ENCODE data around the gene BMERB1.
"Not testable (repeated sequence)": the region's sequence is repeated elsewhere in the genome, so short reads cannot be mapped to it uniquely, and the experiment has no call there.

Gene BMERB1

DNA sequence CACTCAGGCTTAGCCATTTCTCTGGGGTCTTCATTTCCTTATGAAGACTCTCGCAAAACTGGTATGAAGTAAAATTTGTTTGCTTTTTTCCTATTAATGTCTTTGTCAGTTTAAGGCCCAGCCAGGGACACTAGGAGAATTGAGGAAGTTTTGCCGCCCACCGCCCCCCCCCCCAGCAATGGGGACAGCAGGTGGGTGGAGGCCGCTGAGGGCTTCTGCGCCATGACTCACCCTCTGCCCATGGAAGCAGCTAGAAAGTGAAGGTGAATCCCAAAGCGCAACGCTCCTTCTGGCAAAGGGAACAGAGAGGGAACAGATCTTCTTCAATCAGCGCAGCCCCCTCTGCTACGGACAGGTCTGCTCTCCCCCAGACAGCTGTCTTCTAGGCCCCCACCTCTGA is 158.8 kb downstream of the BMERB1 start:
- DNase-seq (ENCODE audit: low read depth): no peak

- no peak for DNase-seq (ENCODE audit: low read depth)
Measured at GRCh38 chr16:15594711-15595320, 160.4 kb downstream of the BMERB1 start.

GRCh38 chr16:15597135-15597534 is 162.7 kb downstream of the BMERB1 start:
- DNase-seq (ENCODE audit: low read depth): no peak

DNA sequence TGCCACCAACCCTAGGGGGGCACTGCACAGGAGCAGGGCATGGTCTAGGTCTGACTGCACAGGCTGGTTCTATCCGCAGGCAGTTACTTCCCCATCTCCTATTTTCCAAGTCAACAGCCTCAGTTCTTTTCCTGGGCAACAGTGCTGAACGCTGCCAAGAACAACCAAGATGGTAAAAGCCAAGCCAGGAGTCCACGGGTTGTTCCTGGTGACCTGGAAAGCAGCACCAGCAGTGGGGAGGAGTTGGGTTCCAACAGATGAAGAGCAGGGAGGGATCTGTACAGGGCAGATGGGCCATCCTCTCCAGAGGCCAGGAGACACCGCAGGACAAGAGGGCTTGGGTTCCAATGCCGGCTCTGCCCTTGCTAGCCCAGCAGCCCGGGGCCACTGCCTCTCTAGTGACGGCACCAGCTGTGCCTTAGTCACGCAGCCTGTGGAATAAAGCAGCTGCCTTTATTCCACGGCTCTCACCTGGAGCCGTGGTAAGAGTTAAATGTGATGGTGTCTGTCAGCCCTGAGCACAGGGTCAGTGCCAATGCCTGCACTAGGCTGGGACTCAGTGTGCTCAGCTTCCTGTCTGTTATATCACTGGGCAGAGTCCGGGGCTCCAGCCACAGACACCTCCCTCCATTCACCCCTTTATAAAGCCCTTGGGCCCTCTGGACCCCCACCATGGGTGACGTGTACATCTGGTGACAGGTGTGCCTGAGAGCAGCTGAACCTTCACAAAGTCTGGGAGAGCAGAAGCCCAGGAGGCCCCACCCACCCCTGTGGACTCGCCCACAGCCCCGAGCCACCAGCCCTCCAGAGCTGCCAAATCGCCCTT is 163.6 kb downstream of the BMERB1 start:
- no peak for DNase-seq (ENCODE audit: low read depth)

GRCh38 chr16:15598648-15599190 is 164.3 kb downstream of the BMERB1 start:
- DNase-seq (ENCODE audit: low read depth): no peak

- DNase-seq (ENCODE audit: low read depth): no peak
Measured at GRCh38 chr16:15599303-15600070, 165.1 kb downstream of the BMERB1 start.

DNA sequence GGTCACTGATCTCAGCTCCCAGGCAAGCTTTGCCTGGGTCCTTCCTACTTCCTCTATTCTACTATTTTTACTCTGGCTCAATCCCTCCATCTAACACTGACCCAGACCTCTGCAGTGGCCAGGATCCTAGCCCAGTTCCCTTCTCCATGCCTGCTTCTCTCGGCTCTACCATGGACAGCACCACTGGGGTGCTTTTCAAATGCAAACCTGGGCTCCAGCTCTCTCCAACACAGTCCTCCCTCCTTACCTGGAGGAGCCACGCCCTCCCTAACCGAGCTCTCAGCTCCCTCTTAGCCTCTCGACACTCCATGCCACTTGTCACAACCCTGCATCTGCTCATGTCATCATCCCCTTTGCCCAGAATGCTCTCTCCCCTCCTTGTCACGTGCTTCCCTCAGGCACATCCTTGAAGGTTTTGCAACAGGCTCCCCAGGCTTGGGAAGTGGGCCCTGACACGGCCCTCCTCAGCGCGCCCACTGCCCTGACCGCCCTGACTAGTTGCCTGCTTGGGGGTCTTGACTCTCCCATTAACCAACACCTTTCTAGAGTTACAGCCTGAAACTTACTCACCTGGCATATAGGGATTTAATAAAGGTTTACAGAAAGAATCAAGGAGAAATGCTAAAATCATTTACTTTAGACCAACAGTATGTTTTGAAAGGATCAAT is 167.0 kb downstream of the BMERB1 start:
- no peak for DNase-seq (ENCODE audit: low read depth)

GRCh38 chr16:15602285-15603044 is 168.1 kb downstream of the BMERB1 start:
- no peak for DNase-seq (ENCODE audit: low read depth)

DNA sequence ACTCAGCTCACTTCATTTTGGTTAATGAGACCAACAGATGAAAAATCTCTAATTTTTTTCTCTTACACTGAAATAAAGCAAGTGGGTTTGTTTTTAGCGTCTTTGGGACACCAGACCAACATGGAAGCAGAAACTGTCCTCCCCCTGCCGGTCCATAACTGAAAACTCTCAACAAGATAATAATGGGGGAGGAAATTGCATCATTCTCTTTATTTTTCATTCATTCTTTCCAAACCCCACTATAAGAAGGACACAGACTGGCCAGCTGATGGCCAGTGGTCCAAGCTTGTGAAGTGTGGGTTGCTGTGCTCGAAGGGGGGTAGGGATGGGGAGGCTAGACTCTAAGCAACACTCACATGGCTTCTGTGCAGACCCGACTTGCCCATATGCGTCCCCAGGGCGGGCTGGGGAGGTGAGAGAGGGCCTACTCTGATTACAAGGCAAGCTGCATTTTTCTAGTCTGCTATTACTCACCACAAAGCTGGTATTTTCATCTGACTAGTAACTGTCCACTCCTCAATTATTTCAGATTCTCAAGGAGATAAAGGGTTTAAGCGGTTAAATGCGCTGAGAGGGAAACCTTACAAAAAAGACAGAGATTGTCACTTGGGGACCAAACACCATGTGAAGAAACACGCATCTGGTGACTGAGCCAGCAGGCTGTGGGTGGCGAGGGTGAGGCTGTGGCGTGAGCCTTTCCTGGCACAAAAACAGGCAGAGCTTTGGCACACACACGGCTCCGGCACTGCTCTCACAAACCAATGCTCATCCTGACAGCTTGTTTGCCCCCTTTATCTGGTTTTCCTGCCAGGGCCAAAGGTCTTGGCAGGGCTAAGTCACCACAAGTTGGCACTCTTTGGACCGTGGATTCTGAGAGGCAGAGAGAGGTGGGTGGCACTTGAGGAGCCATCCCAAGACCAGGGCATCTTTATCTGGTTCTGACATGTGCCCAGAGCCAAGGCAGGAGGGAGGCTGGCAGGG is 170.4 kb downstream of the BMERB1 start:
- no peak for DNase-seq (ENCODE audit: low read depth)

DNA sequence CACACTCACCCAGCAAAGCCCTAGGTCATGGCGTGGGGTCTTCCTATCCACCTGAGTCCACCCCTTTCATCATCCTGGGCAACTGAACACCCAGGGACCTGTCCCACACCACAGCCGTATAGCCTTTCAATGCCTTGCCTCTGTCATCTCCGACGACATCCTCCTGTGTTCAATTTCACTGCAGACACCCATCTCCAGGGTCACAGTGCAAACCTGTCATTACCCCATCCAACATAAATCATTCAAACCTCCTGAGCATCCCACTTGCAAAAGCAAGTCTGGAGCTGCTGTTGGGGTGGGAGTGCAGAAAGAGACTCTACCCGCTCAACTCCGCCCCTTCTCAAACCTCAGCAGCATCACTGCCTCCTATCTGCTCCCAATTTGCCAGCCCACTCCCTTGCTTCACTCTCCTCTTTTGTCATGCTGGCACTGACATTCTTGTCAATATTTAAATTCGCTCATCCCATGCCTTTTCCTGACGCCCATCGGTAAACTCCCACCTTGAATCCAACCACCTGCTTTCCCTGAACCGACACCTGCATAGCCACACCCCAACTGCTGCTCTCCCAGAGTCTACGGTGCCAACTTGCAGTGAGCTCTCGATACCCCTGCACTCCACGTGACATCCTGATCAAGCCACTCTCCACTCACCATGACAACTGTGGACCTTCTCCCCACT is 171.6 kb downstream of the BMERB1 start:
- no peak for DNase-seq (ENCODE audit: low read depth)

- no peak for DNase-seq (ENCODE audit: low read depth)
Measured at GRCh38 chr16:15606518-15607220, 172.3 kb downstream of the BMERB1 start.

- DNase-seq (ENCODE audit: low read depth): not testable (repeated sequence)
Measured at GRCh38 chr16:15607221-15607699, 172.9 kb downstream of the BMERB1 start.

- DNase-seq (ENCODE audit: low read depth): no peak
Measured at GRCh38 chr16:15607700-15608396, 173.5 kb downstream of the BMERB1 start.

DNA sequence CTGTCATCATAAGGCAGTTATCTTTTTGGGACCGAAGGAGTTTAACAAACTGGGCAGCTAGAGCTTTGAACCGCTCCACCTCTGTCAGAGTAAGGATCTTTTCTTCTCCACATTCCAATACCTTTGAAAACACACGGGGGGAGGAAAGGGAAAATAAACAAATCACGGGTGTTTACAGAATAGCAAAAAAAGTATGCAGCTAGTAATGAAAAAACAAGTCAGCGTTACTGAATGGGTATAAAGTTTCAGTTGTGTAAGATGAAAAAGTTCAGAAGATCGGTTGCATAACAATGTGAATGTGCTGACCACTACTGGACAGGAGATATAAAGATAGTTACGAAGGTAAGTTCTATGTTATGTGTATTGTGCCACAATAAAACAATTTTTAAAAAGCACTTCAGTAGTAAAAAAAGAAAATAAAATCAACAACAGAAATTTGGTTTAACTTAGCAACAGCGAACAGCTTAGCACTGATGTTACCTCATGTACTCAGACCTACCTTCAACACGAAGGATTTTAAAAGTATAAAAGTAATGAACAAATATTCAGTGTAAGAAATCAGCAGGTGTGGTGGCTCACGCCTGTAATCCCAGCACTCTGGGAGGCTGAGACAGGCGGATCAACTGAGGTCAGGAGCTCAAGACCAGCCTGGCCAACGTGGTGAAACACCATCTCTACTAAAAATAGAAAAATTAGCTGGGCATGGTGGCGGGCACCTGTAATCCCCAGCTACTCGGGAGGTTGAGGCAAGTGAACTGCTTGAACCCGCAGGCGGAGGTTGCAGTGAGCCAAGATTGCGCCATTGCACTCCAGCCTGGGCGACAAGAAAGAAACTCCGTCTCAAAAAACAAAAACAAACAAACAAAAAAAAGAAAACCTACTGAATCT is 174.3 kb downstream of the BMERB1 start:
- DNase-seq (ENCODE audit: low read depth): no peak

DNA sequence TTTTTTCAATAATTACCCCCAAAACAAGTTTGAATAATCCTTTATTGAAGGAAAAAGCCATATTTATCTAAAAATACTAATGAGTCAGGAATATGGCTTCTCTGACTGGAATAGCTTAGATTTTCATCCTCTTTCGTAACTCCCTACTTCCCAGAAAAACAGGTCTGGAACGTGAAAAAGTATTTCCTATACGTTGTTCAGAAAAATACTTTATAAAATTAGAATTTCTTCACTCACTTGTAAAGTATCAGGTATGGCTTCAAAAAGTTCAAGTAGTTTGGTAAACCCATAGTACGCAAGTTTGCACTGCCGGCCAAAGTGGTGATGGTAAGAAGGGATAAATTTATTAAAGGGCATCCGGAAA is 174.9 kb downstream of the BMERB1 start:
- no peak for DNase-seq (ENCODE audit: low read depth)

GRCh38 chr16:15610369-15610871 is 176.0 kb downstream of the BMERB1 start:
- no peak for DNase-seq (ENCODE audit: low read depth)

DNA sequence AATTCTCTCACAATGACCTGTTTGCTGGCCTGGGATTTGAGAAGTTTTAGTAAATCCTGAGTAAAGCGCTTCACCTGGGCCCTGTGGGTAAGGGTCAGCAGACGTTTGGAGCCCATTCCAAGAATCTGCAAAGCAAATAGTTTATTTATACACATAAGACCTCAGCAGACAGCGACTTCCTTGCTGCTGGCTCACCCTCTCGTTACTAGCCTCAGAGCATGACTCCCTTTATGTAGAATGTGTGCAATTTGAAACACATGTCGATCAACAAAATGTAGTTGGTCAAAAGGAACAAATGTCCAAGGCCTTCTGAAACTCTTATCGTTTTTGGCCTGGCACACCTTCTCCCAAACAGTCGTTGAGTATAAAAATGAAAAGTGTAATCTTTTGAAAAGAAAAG is 177.2 kb downstream of the BMERB1 start:
- DNase-seq (ENCODE audit: low read depth): no peak
